Stimulated activated CD4-positive, alpha-beta T cell treated with anti-CD3 and anti-CD28 coated beads, Interleukin-12 subunit alpha, Interleukin-12 subunit beta, amount 100 ng/mL, for 48 hours (primary cell): ENCODE measurements around the gene NFKBIB.

Source experiments
- DNase-seq, 3 donors: peaks; one replicate each; pipeline ENCODE4 v3.0.0-alpha.2; 2020; ENCODE audit warnings: low read depth in 2 of 3, low spot score in 1 of 3

NFKBIB gene

DNA sequence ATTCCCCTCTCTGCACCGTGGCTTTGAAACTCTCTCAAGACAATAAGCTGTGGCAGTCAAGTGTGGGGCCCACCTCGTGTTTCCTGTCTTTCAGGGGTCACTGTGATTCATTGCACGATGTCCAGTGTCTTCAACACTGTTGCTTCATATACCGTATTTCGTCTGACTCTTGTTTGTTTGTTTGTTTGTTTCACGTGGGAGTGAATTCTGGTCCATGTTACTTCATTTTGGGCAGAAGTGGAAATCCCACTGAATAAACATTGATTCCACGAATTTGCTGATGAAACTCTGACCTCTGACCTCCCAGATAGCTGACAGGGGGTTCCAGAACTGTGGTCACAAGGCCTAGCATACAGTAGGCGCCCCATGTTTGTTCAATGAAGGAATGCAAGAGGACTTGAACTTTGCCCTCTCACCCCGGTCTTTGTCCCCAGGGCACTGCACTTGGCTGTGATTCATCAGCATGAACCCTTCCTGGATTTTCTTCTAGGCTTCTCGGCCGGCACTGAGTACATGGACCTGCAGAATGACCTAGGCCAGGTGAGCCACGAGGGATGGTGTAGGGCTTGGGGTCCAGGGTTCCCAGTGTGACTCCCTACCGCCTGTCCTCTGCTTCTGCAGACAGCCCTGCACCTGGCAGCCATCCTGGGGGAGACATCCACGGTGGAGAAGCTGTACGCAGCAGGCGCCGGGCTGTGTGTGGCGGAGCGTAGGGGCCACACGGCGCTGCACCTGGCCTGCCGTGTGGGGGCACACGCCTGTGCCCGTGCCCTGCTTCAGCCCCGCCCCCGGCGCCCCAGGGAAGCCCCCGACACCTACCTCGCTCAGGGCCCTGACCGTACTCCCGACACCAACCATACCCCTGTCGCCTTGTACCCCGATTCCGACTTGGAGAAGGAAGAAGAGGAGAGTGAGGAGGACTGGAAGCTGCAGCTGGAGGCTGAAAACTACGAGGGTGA lies 5.1 kb downstream of the NFKBIB start:
- no peak for DNase-seq

DNA sequence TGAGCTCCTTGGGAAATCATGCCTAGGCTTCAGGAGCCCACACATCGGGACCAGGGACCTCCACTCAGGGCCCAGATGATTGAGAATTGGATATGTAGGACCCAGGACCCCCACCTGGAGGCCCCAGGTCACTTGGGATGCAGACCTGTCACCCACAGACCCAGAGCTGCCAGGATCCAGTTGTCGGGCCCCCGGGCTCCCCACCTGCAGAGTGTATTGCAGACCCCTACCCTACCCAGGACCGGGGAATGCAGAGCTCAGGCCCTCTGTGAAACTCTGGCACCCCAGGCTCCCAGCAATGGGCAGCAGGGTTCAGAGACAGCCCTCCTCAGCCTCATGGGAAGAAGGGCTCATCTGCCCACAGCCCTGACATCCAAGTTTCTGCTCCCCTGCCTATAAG lies 5.9 kb downstream of the NFKBIB start:
- DNase-seq = no peak

DNA sequence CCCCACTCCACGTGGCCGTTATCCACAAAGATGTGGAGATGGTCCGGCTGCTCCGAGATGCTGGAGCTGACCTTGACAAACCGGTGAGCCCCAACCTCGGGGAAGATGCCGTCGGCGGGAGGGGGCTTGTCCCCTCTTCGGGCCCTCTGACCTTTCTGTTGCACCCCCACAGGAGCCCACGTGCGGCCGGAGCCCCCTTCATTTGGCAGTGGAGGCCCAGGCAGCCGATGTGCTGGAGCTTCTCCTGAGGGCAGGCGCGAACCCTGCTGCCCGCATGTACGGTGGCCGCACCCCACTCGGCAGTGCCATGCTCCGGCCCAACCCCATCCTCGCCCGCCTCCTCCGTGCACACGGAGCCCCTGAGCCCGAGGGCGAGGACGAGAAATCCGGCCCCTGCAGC lies 7.5 kb downstream of the NFKBIB start:
- DNase-seq = no peak

DNA sequence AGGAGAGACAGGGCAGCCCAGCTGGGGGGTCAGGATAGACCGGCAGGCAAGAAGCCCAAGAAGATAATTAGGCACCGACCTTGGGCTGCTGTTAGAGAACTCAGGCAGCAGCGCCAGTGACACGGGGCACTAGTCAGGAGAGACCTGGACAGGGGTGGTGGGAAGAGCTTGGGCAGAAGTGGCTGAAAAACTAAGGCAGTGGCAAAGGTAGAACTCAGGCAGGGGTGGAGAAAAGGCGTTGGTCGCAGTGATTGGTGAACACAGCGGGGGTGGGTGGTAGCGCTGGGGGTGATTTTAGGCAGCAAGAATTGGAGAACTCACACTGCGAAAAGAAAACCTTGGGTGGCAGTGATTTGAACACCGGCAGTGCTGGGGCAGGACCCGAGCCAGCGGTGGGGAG lies 7.9 kb downstream of the NFKBIB start:
- DNase-seq = no peak

DNA sequence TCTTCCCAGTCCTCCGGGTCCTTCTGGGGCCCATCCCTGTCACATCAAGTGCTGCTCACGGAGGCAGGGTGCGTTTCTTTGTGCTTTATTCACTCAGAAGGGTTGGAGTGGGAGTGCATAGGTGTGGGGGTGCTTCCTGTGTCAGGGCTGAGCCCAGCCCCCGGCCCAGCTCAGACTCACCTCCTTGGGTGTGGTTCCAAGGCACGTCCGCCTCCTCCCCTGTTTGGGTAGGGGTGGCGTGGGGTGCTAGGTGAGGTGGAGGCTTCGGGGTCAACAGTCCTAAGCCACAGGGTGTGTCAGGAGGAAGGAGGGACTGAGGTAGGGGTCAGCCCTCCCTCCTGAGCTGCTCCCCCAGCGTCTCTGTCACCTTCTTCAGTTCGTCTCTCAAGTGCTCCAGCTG lies 9.1 kb downstream of the NFKBIB start:
- DNase-seq = no peak

DNA sequence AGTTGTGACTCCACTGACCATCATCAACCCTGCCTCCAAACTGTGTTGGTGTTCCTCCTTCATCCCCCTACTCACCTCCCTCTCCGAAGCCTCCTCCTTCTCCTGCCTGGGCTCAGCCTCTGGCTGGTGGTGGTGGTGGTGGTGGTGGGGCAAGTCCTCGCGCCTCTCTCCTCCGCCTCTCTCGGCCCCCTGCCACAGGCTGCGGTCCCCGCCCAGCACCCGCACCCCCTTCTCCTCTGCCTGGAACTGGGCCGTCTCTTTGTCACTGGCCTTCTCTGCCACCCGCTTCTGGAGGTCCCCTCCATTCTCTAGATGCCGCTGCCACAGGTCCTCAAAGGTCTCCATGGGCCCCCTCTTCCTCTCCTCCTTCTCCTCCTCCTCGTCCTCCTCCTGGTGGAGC lies 10.7 kb downstream of the NFKBIB start:
- DNase-seq = no peak

DNA sequence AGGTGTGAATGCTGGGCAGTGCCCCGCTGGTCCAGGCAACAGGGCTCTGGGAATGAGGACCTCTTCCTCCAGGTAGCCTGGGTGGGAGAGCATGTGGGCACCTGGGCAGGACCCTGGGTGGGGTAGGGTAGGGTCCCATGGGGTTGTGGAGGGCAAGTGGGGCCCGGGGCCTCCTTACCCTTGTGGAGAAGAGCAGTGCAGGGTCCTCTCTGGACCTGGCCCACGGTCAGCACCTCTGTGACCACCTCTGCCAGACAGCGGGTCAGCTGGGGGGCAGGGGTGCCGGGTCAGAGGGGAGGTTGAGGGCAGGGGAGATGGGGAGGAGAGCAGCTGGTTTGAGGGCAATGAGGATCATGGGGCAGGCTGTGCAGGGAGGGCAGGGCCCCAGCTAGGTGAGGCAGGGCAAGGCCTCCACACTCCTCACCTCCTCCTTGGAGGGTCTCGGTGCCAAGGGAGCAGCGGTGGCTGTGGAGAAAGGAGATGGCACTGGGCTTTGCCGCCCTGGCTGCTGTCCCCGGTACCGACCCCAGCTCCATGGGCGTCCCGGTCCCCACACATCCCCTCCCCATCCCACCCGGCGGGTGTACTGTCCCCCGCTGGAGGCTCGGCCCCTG lies 11.7 kb downstream of the NFKBIB start:
- no peak for DNase-seq

DNA sequence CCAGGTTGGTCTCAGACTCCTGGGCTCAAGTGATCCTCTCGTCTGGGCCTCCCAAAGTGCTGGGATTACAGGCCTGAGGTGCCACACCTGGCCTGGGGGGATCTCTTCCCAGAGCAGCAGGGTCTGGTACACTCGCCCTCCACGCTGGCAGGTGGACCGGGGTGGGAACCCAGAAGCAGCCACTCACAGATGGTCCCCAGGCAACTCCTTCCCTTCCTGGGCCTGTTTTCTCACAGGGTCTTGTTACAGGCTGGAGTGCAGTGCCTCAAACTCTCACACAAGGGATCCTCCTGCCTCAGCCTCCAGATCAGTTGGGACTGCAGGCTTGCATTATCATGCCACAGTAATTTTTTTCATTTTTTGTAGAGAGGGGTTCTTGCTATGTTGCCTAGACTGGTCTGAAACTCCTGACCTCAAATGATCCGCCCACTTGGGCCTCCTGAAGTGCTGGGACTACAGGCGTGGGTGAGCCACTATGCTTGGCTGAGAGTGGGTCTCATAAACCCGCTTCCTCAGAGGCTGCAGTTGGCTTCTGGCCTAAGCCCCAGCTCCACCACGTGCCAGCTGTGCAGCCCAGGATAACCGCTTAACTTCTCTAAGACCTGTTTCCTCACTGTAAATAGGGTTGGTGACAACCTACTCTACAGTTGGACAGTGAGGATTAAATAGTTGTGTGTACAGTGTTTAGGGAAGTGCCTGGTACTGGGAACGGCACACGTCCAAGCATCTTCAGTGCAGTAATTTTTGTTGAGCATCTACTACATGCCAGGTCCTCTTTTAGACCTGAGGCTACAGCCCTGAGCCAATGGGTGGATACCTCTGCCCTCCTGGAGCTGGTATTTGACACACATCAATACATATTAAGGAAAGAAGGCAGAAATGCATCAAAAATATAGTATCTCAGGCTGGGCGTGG lies 13.1 kb downstream of the NFKBIB start:
- no peak for DNase-seq

DNA sequence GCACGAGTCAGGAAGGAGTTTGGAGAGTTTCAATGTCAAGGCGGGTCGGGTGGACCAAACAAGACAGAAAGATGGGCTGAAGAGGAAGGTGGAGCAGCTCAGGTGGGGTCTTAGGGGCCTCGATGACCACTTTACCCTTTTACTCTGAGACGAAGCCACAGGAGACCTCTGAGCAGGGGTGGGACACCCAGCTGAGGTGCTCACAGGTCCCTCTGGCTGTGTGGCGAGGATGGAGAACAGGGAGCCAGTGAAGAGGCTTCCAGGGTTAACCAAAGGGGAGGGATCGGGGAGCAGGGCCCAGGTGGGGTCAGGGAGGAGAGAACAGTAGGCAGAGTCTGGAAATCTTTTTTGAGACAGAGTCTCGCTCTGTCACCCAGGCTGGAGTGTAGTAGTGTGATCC lies 14.2 kb downstream of the NFKBIB start:
- DNase-seq = no peak

DNA sequence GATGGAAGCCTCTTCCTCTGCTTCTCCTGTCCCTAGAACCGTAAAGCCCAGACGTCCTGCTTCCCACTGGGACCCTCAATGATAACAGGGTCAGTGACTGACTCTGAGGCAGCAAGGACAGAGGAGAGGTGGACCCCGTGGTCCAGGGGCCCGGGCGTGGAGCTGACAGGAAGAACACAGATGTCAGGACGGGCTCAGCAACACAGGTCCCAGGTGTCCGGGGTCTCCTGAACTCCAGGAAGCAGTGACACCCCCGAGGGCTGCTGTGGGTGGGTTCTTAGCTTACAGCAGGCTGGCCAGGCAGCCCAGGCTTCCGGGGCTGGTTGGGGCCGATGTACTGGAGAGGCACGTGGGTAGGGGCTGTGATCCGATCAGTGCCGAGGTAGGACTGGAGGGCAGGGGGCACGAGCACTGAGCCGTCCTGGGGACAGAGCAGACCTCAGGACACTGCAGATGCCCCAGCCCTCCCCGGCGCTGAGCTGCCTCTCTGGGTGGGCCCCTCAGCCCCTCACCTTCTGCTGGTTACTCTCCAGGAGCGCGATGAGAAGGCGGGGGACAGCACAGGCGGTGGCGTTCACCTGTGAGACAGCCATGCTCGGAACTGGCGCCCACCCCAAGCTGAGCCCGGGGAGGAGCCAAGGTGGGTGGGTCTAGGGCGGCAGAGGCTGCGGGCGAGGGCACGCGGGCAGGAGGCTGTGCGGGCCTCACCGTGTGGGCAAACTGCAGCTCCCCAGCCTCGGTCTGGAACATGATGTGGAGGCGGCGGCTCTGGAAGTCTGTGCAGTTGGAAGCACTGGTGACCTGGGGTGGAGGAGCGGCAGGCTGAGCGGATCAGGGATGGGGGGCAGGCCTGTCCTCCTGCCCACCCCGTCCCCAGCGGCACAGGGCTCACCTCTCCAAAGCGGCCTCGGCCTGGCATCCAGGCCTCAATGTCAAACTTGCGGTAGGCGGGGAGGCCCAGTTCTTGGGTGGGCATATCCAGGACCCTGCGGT lies 15.9 kb downstream of the NFKBIB start:
- no peak for DNase-seq

DNA sequence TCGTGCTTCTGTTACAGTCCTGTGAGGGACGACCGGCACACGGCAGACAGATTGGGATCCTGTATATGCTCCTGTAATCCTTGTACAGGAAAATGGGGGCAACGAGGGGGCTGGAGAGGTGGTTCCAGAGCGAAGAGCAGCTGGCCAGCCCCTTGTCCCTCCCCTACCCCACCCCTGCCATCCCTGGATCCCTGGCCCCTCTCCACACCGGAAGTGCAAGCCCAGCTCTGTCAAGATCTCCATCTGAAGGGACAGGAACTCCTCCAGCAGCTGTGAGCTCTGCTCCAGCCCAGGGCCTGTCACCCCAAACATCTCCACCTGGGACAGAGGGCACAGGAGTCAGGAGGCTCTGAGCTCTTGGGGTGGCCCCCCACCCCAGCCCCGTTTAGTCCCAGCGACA lies 17.7 kb downstream of the NFKBIB start:
- DNase-seq = no peak

DNA sequence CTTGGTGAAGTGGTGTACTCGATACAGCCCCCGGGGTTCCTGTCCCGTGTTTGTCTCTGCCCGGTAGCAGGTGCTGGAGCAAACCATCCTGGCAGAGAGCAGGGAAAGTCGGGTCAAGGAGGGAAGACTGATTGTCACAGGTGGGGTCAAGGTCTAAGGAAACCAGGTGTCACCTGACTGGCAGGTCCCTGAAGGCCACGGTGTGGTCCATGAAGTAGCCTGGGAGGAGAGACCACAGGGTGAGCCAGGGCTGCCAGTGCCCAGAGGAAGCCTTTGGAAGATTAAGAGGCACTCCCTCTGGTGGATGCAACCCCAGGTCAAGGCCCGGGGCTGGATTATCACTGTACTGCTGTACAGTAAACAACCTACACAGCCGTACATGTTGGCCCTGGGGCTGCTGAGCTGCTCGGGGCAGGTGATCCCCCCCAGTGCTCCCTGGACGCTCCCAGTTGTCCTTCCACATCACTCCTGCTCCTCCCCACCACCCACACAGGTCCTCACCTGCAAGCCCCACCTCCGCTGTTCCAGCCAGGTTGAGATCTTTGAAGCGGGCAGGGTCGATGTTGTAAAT lies 18.2 kb downstream of the NFKBIB start:
- no peak for DNase-seq

DNA sequence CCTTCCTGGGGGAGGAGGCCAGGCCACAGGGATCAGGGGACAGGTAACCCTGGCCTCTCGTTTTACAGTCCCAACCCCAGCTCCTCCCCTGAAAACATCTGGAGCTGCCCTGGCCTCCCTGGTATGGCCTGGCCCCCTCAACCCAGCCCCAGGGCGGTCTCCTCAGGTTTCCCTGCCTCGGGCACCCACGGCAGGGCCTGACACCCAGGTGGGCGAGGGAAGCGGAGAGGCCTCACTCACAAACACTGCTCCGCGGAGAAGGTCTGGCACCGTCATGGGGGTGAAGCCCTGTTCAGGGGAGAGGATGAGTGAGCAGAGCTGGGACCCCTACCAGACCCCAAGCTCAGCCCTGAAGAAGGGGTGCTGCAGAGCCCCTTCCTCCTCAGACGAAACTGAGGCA lies 18.8 kb downstream of the NFKBIB start:
- no peak for DNase-seq

DNA sequence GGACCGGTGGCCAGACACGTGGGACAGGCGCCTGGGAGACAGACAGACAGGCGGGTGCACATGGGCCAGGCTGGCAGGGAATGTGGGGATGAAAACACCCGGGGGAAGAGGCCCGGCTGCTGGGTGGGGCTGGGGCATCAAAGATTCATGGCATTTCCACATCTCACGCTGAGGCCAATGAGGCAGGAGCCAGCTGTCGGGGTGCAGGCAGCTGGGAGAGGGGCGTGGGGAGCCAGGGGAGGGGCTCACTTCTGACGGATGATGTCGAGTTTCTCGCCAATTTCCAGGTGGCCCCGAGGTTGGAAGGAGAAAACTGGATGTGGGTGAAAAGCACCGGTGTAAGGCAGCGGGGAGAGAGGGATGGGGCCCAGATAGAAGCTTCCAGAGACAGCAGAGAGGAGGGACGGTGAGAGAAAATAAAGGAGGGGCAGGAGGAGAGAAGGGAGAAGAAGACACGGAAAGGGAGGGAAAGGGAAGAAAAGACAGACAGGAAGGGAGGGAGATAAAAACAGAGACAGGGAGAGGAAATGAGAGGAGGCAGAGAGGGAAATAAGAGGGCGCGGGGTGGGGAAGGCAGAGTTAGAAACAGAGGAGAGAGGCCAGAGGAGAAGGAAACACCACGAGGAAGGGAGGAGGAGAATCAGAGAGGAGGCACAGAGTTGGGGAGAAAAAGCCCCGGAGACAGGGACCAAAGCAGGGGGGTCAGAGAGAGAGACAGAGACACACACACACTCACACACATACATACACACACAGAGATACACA lies 20.2 kb downstream of the NFKBIB start:
- no peak for DNase-seq

DNA sequence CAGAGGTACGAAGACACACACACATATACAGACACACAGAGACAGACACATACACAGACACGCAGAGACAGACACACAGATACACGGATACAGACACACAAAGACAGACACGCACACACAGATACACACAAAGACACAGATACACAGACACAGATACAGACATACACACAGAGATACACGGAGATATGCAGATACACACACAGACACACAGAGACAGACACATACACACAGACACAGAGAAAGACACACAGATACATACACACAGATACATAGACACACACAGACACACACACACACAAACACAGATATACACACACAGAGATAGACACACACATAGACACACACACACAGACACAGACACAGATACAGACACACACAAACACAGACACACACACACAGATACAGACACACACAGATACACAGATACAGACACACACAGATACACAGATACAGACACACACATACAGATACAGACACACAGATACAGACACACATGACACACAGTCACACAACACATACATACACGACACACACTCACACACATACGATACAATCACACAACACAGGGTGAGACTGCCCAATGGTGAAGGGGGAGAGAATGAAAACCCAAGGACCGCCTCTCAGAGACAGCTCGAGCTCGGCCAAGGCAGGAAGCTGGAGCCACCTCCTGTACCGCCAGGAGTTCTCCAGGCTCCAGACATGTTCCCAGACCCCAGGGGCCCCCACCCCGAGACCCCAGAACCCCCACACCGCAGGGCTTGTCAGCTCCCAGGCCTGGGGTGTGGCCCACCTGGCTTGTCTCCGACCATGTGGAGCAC lies 21.0 kb downstream of the NFKBIB start:
- no peak for DNase-seq

DNA sequence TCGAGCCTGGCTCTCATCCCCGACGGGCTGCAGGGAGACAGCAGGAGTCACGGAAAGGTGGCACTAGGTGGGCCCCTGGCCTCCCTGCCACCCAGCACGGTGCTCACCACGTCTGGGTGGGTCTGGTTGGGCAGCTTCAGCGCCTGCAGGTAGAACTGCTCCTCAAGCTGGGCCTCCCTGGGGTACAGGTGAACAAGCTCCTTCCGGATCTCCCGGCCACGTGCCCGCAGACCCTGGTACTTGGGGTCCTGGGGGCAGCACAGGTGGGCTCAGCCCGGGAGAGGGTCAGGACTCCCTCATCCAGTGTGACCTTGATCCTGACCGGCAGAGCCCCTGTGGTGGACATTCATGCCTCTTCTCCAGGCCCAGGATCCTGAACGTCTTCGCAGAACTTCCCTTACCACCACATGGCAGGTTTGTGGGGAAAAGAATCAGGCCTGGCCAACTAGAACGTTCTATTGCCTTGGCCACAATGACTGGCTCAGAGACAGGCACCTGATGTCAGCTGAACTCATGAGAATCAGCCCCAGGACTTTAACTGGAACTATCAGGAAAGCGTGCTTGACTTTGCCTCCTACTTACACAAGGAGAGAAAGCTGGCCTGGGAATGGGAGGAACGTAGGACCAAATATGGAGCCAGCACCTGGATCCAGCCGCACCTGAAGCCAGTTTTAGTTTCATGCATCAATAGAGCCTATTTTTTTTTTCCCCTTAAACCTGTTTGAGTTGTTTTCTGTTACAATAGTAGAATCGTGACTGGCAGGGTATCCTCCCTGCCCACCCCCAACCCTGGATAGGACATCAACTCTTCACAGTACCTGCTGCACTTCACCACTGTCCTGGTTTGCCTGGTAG lies 21.9 kb downstream of the NFKBIB start:
- DNase-seq = no peak

DNA sequence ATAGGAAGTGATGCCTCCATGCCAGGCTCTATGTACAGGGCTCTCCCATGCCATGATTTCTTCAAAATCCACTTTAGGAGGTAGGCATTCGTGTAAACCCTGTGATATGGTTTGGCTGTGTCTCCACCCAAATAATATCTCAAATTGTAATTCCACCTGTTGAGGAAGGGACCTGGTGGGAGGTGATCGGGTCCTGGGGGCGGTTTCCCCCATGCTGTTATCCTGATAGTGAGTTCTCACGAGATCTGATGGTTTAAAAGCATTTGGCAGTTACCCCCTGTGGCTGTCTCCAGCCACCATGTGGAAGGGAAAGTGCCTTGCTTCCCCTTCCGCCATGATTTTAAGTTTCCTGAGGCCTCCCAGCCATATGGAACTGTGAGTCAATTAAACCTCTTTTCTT lies 22.7 kb downstream of the NFKBIB start:
- no peak for DNase-seq

DNA sequence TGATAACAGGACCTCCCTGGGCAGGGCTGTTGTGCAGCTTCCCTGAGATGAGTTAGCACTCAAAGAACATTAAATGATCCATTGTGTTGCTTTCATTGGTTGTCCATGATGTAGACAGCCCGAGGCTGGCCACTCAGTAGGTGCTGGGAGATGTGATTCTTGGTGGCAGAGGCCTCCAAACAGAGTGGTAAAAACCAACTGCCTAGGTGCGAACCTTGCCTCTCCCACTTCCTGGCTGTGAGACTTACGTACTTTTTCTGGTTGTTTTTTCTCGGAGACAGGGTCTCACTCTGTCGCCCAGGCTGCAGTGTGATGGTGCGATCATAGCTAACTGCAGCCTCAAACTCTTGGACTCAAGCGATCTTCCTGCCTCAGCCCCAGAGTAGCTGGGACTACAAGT lies 24.6 kb downstream of the NFKBIB start:
- DNase-seq = no peak
